ENCODE data around the gene CUX1. TPM values are rescaled to one million over a fixed set of nuclear protein-coding genes. Genes with fewer than 3 reads are reported as not detected.
A peak's percentile ranks its signal among the peaks of the same experiment; 100 is the strongest.

The CUX1 gene
- total and polyA plus RNA-seq, 2 of the 13 experiments (the other 11 are each of a cell fraction or from before 2014, with no cell fraction given), result 13.7 to 14.9 TPM

DNA sequence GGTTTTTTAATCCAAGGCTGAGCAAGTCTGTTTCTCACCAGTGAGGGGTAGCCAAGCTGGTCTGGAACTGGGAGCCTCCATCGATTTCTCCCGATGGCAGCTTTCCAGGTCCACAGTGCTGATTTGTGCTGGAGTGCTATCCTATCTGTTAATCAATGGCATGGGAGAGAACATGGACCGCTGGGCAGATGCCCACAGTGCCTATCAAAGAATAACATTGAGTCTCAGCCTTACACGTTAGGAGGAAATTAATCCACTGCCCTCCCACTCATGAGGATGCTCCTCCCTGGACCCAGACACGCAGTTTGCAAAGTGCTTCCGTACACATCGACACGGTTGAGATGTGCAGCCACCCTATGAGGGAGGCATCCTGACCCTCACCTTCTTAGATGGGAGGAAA lies 36.0 kb upstream of the CUX1 start:
- no peak overlapping the region for H3K9ac ChIP-seq (ENCODE audit: insufficient read depth, low read depth, low read length)
- H4K20me1 ChIP-seq (ENCODE audit: insufficient read depth, low read length), result no peaks in the 10 kb centered on the region
- no TSS peak for BruUV-seq (replicated peaks)
- no peak overlapping the region for H3K4me3 ChIP-seq (replicated peaks in 1 of 3; ENCODE audit: insufficient read depth in 1 of 3, low read depth in 2 of 3, low read length in 3 of 3)
- no peak for FAIRE-seq
- intact Hi-C loops (cut with micrococcal nuclease; ENCODE audit: unreplicated experiment) (no loop called here), in situ Hi-C loops (cut with HindIII; ENCODE audit: extremely low pct_ligation_motif_present, low pct_unique_long_range_greater_than_20kb) (no loop called here)
- POLR2A ChIA-PET, result no interaction called here
- H3K79me2 ChIP-seq (ENCODE audit: insufficient read depth, low read length), result no peaks in the 10 kb centered on the region
- H2AFZ ChIP-seq (ENCODE audit: low read length), result no peak overlapping the region
- H3K4me1 ChIP-seq (ENCODE audit: insufficient read depth, low read length), result peaks cover 17% of the 10 kb centered on the region
- CTCF ChIA-PET (ENCODE audit: low intra/inter-chr PET ratio, low total read pairs), result no interaction called here
- no peak for DNase-seq (ENCODE audit: low spot score)
- peaks cover 4 to 17% of the 10 kb centered on the region in 2 experiments; a peak in 4 of 5 replicates for H3K27me3 ChIP-seq (ENCODE audit: control insufficient read depth in 1 of 2, insufficient read depth in 2 of 2, low read length in 2 of 2)
- H3K36me3 ChIP-seq (replicated peaks in 1 of 2; ENCODE audit: control insufficient read depth in 1 of 2, insufficient read depth in 2 of 2, low read length in 2 of 2), result no peaks in the 10 kb centered on the region
- no peak overlapping the region for H3K27ac ChIP-seq (ENCODE audit: extremely low read length, insufficient read depth, low read length)
- TF ChIP-seq, protein P1, sequence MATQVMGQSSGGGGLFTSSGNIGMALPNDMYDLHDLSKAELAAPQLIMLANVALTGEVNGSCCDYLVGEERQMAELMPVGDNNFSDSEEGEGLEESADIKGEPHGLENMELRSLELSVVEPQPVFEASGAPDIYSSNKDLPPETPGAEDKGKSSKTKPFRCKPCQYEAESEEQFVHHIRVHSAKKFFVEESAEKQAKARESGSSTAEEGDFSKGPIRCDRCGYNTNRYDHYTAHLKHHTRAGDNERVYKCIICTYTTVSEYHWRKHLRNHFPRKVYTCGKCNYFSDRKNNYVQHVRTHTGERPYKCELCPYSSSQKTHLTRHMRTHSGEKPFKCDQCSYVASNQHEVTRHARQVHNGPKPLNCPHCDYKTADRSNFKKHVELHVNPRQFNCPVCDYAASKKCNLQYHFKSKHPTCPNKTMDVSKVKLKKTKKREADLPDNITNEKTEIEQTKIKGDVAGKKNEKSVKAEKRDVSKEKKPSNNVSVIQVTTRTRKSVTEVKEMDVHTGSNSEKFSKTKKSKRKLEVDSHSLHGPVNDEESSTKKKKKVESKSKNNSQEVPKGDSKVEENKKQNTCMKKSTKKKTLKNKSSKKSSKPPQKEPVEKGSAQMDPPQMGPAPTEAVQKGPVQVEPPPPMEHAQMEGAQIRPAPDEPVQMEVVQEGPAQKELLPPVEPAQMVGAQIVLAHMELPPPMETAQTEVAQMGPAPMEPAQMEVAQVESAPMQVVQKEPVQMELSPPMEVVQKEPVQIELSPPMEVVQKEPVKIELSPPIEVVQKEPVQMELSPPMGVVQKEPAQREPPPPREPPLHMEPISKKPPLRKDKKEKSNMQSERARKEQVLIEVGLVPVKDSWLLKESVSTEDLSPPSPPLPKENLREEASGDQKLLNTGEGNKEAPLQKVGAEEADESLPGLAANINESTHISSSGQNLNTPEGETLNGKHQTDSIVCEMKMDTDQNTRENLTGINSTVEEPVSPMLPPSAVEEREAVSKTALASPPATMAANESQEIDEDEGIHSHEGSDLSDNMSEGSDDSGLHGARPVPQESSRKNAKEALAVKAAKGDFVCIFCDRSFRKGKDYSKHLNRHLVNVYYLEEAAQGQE (IDR thresholded peaks at IDR 0.05; ENCODE audit: borderline replicate concordance in 1 of 2, low read depth in 1 of 2, low read length in 2 of 2), result 0 out of 4 replicates have a peak, but pooled peaks of 1 of the 2 experiments have one; percentile 32
- no peak for TF ChIP-seq PPARG (CRISPR knock-in tag; conservative IDR thresholded peaks at IDR 0.05)
- H3K9me3 ChIP-seq (ENCODE audit: low read length), result no peaks in the 10 kb centered on the region
- no peak for ATAC-seq
- 58% methylated on average over 6 of the region's 8 CpGs for WGBS (ENCODE audit: low lambda C conversion rate)
- no peak overlapping the region for H3K4me2 ChIP-seq (ENCODE audit: low read depth, low read length)

DNA sequence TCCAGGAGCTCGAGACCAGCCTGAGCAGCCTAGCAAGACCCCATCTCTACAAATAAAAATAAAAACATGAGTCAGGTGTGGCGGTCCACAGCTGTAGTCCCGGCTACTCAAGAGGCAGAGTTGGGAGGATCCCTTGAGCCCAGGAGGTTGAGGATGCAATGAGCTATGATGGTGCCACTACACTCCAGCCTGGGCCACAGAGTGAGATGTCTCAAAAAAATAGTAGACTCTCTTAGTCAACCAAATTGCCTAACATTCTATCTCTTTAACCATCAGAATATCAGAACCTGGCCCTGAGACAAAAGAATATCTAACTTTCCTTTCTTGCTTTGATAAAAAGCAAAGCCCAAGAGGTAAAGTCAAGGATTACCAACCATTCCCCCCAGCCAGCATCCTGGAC lies 35.0 kb upstream of the CUX1 start:
- H3K9me3 ChIP-seq (ENCODE audit: low read length), result no peaks in the 10 kb centered on the region
- no peak overlapping the region for H3K9ac ChIP-seq (ENCODE audit: insufficient read depth, low read depth, low read length)
- no peaks in the 10 kb centered on the region for H4K20me1 ChIP-seq (ENCODE audit: insufficient read depth, low read length)
- TF ChIP-seq ZNF432 (CRISPR knock-in tag; IDR thresholded peaks at IDR 0.05; ENCODE audit: borderline replicate concordance) (no peak), RXRA (CRISPR knock-in tag; IDR thresholded peaks at IDR 0.05) (no peak), ZNF552 (CRISPR knock-in tag; IDR thresholded peaks at IDR 0.05; ENCODE audit: borderline replicate concordance) (no peak), TCF7L2 (IDR thresholded peaks at IDR 0.05; ENCODE audit: low read depth, low read length) (no peak), HDAC6 (IDR thresholded peaks at IDR 0.05; ENCODE audit: low read depth, low read length) (no peak), DMAP1 (CRISPR knock-in tag; IDR thresholded peaks at IDR 0.05) (no peak), ZNF292 (CRISPR knock-in tag; IDR thresholded peaks at IDR 0.05; ENCODE audit: borderline replicate concordance, low read depth) (no peak), EED (CRISPR knock-in tag; IDR thresholded peaks at IDR 0.05) (no peak), ZNF775 (CRISPR knock-in tag; IDR thresholded peaks at IDR 0.05; ENCODE audit: borderline replicate concordance) (no peak), SRSF4 (IDR thresholded peaks at IDR 0.05; ENCODE audit: low read depth, low read length, poor library complexity, severe bottlenecking) (no peak), HNRNPL (IDR thresholded peaks at IDR 0.05; ENCODE audit: low read depth, low read length) (no peak), SMARCC2 (IDR thresholded peaks at IDR 0.05) (no peak)
- TF ChIP-seq, protein P2, sequence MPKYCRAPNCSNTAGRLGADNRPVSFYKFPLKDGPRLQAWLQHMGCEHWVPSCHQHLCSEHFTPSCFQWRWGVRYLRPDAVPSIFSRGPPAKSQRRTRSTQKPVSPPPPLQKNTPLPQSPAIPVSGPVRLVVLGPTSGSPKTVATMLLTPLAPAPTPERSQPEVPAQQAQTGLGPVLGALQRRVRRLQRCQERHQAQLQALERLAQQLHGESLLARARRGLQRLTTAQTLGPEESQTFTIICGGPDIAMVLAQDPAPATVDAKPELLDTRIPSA (CRISPR knock-in tag; IDR thresholded peaks at IDR 0.05; ENCODE audit: borderline replicate concordance), result no peak
- no peak for FAIRE-seq
- POLR2A ChIA-PET, result no interaction called here
- BruUV-seq (replicated peaks), result no TSS peak
- H3K4me3 ChIP-seq (replicated peaks in 1 of 3; ENCODE audit: insufficient read depth in 1 of 3, low read depth in 2 of 3, low read length in 3 of 3), result no peak overlapping the region
- in situ Hi-C loops (cut with HindIII; ENCODE audit: extremely low pct_ligation_motif_present, low pct_unique_long_range_greater_than_20kb) (no loop called here), intact Hi-C loops (cut with micrococcal nuclease; ENCODE audit: unreplicated experiment) (no loop called here)
- no peak overlapping the region for H2AFZ ChIP-seq (ENCODE audit: low read length)
- DNase-seq (ENCODE audit: low spot score), result no peak
- no peaks in the 10 kb centered on the region for H3K79me2 ChIP-seq (ENCODE audit: insufficient read depth, low read length)
- peaks cover 2 to 11% of the 10 kb centered on the region in 2 experiments; a peak in 4 of 5 replicates for H3K27me3 ChIP-seq (ENCODE audit: control insufficient read depth in 1 of 2, insufficient read depth in 2 of 2, low read length in 2 of 2)
- WGBS (ENCODE audit: low lambda C conversion rate), result 75% methylated on average over 3 of the region's 3 CpGs
- CTCF ChIA-PET (ENCODE audit: low intra/inter-chr PET ratio, low total read pairs), result no interaction called here
- H3K27ac ChIP-seq (ENCODE audit: extremely low read length, insufficient read depth, low read length), result no peak overlapping the region
- peaks cover 17% of the 10 kb centered on the region for H3K4me1 ChIP-seq (ENCODE audit: insufficient read depth, low read length)
- no peaks in the 10 kb centered on the region for H3K36me3 ChIP-seq (replicated peaks in 1 of 2; ENCODE audit: control insufficient read depth in 1 of 2, insufficient read depth in 2 of 2, low read length in 2 of 2)
- ATAC-seq, result no peak
- H3K4me2 ChIP-seq (ENCODE audit: low read depth, low read length), result no peak overlapping the region
